Ramos (cell line): Measurements from ENCODE around the gene KCNAB3.

Experiments used
- in situ Hi-C: fragments of 300-500 bp; cut with MboI; formaldehyde crosslinking; loops from one replicate; pipeline ENCODE4 v1.14.3; 2022; ENCODE audit warnings: low sequenced_read_pairs; ENCODE audit not compliant: unreplicated experiment

Gene KCNAB3

GRCh38 chr17:7909089-7909488, 20.6 kb downstream of the KCNAB3 start:
- in situ Hi-C loops: no loop called here

- in situ Hi-C loops: no loop called here
These were observed 26.2 kb downstream of the KCNAB3 start for GRCh38 chr17:7903154-7904103.

GRCh38 chr17:7897773-7898172, 31.9 kb downstream of the KCNAB3 start:
- in situ Hi-C loops: no loop called here

- in situ Hi-C loops: no loop called here
These were observed 32.6 kb downstream of the KCNAB3 start for GRCh38 chr17:7897090-7897489.

GRCh38 chr17:7894866-7895265, 34.8 kb downstream of the KCNAB3 start:
- in situ Hi-C loops: no loop called here

- in situ Hi-C loops: no loop called here
These were observed 35.4 kb downstream of the KCNAB3 start for GRCh38 chr17:7894226-7894625.

- in situ Hi-C loops: no loop called here
These were observed 36.3 kb downstream of the KCNAB3 start for GRCh38 chr17:7893187-7893880.

GRCh38 chr17:7889166-7889955, 40.3 kb downstream of the KCNAB3 start:
- in situ Hi-C loops: no loop called here

- in situ Hi-C loops: no loop called here
These were observed 41.3 kb downstream of the KCNAB3 start, which contains the start of gene CHD3 for GRCh38 chr17:7888184-7888920. Gene CHD3, plus strand, starts transcription at chr17:7888789. Its CDS starts 212 bp downstream, at chr17:7889001.

GRCh38 chr17:7887482-7888183, 42.0 kb downstream of the KCNAB3 start:
- in situ Hi-C loops: no loop called here

GRCh38 chr17:7887038-7887481, 42.6 kb downstream of the KCNAB3 start:
- in situ Hi-C loops: no loop called here

- in situ Hi-C loops: no loop called here
These were observed 43.2 kb downstream of the KCNAB3 start for GRCh38 chr17:7886227-7887037.

GRCh38 chr17:7885367-7886226, 44.1 kb downstream of the KCNAB3 start:
- in situ Hi-C loops: no loop called here

- in situ Hi-C loops: no loop called here
These were observed 44.9 kb downstream of the KCNAB3 start for GRCh38 chr17:7884581-7885366.

GRCh38 chr17:7883781-7884386, 45.8 kb downstream of the KCNAB3 start:
- in situ Hi-C loops: no loop called here

GRCh38 chr17:7882629-7883028, 47.0 kb downstream of the KCNAB3 start:
- in situ Hi-C loops: no loop called here
